Measurements from ENCODE around the gene AK4. TPM values are rescaled to one million over a fixed set of nuclear protein-coding genes. Genes with fewer than 3 reads are reported as not detected.

AK4 gene
- polyA plus RNA-seq, 1 donor, result 16.5 TPM

- WGBS (ENCODE audit: insufficient coverage, low lambda C conversion rate), result 100% methylated on average over 1 of the region's 5 CpGs
- no peaks in the 10 kb centered on the region for H3K4me1 ChIP-seq (ENCODE audit: control insufficient read depth, insufficient read depth, low read length)
- peaks cover 5% of the 10 kb centered on the region for H3K9me3 ChIP-seq (ENCODE audit: control insufficient read depth, low read depth, low read length)
- H3K27me3 ChIP-seq (ENCODE audit: control insufficient read depth, insufficient read depth, low read length), result no peaks in the 10 kb centered on the region
- peaks cover 16% of the 10 kb centered on the region for H3K36me3 ChIP-seq (ENCODE audit: control insufficient read depth, insufficient read depth, low read length)
- no peak for DNase-seq
- H3K27ac ChIP-seq (ENCODE audit: low read length), result no peak overlapping the region
- no peak overlapping the region for H3K4me3 ChIP-seq (ENCODE audit: low read length)
Observed at GRCh38 chr1:65193129-65193695, 45.2 kb downstream of the AK4 start.

- Histone ChIP-seq H3K4me3 (ENCODE audit: low read length) (no peak overlapping the region), H3K9me3 (ENCODE audit: control insufficient read depth, low read depth, low read length) (peaks cover 5% of the 10 kb centered on the region), H3K4me1 (ENCODE audit: control insufficient read depth, insufficient read depth, low read length) (no peaks in the 10 kb centered on the region), H3K27me3 (ENCODE audit: control insufficient read depth, insufficient read depth, low read length) (no peaks in the 10 kb centered on the region), H3K27ac (ENCODE audit: low read length) (no peak overlapping the region), H3K36me3 (ENCODE audit: control insufficient read depth, insufficient read depth, low read length) (peaks cover 16% of the 10 kb centered on the region)
- no peak for DNase-seq
- no CpG with 5 or more reads among the region's 9 CpGs for WGBS (ENCODE audit: insufficient coverage, low lambda C conversion rate)
Observed at GRCh38 chr1:65195495-65196417, 47.8 kb downstream of the AK4 start.

- Histone ChIP-seq H3K27me3 (ENCODE audit: control insufficient read depth, insufficient read depth, low read length) (no peaks in the 10 kb centered on the region), H3K27ac (ENCODE audit: low read length) (no peak overlapping the region), H3K36me3 (ENCODE audit: control insufficient read depth, insufficient read depth, low read length) (peaks cover 15% of the 10 kb centered on the region), H3K4me1 (ENCODE audit: control insufficient read depth, insufficient read depth, low read length) (no peaks in the 10 kb centered on the region), H3K4me3 (ENCODE audit: low read length) (no peak overlapping the region), H3K9me3 (ENCODE audit: control insufficient read depth, low read depth, low read length) (peaks cover under 1% of the 10 kb centered on the region)
- 86% methylated on average over 1 of the region's 5 CpGs for WGBS (ENCODE audit: insufficient coverage, low lambda C conversion rate)
- no peak for DNase-seq
Observed at GRCh38 chr1:65196926-65197325, 48.9 kb downstream of the AK4 start.

GRCh38 chr1:65197636-65198035 lies 49.6 kb downstream of the AK4 start:
- no peaks in the 10 kb centered on the region for H3K4me1 ChIP-seq (ENCODE audit: control insufficient read depth, insufficient read depth, low read length)
- H3K4me3 ChIP-seq (ENCODE audit: low read length), result no peak overlapping the region
- H3K27me3 ChIP-seq (ENCODE audit: control insufficient read depth, insufficient read depth, low read length), result no peaks in the 10 kb centered on the region
- DNase-seq, result no peak
- H3K9me3 ChIP-seq (ENCODE audit: control insufficient read depth, low read depth, low read length), result no peaks in the 10 kb centered on the region
- no peak overlapping the region for H3K27ac ChIP-seq (ENCODE audit: low read length)
- WGBS (ENCODE audit: insufficient coverage, low lambda C conversion rate), result no CpG with 5 or more reads among the region's 4 CpGs
- peaks cover 12% of the 10 kb centered on the region for H3K36me3 ChIP-seq (ENCODE audit: control insufficient read depth, insufficient read depth, low read length)

GRCh38 chr1:65198096-65198495 lies 50.1 kb downstream of the AK4 start:
- H3K27ac ChIP-seq (ENCODE audit: low read length), result no peak overlapping the region
- no peaks in the 10 kb centered on the region for H3K27me3 ChIP-seq (ENCODE audit: control insufficient read depth, insufficient read depth, low read length)
- H3K4me3 ChIP-seq (ENCODE audit: low read length), result no peak overlapping the region
- H3K9me3 ChIP-seq (ENCODE audit: control insufficient read depth, low read depth, low read length), result no peaks in the 10 kb centered on the region
- peaks cover 7% of the 10 kb centered on the region for H3K36me3 ChIP-seq (ENCODE audit: control insufficient read depth, insufficient read depth, low read length)
- no peak for DNase-seq
- H3K4me1 ChIP-seq (ENCODE audit: control insufficient read depth, insufficient read depth, low read length), result no peaks in the 10 kb centered on the region
- no CpG with 5 or more reads among the region's 1 CpG for WGBS (ENCODE audit: insufficient coverage, low lambda C conversion rate)

- Histone ChIP-seq H3K36me3 (ENCODE audit: control insufficient read depth, insufficient read depth, low read length) (peaks cover 2% of the 10 kb centered on the region), H3K4me1 (ENCODE audit: control insufficient read depth, insufficient read depth, low read length) (no peaks in the 10 kb centered on the region), H3K27me3 (ENCODE audit: control insufficient read depth, insufficient read depth, low read length) (no peaks in the 10 kb centered on the region), H3K4me3 (ENCODE audit: low read length) (no peak overlapping the region), H3K9me3 (ENCODE audit: control insufficient read depth, low read depth, low read length) (no peaks in the 10 kb centered on the region), H3K27ac (ENCODE audit: low read length) (no peak overlapping the region)
- no CpG with 5 or more reads among the region's 2 CpGs for WGBS (ENCODE audit: insufficient coverage, low lambda C conversion rate)
- no peak for DNase-seq
Observed at GRCh38 chr1:65200411-65200810, 52.4 kb downstream of the AK4 start.

GRCh38 chr1:65206836-65207235 lies 58.8 kb downstream of the AK4 start:
- no peaks in the 10 kb centered on the region for H3K9me3 ChIP-seq (ENCODE audit: control insufficient read depth, low read depth, low read length)
- WGBS (ENCODE audit: insufficient coverage, low lambda C conversion rate), result no CpG with 5 or more reads among the region's 2 CpGs
- no peak overlapping the region for H3K4me3 ChIP-seq (ENCODE audit: low read length)
- H3K4me1 ChIP-seq (ENCODE audit: control insufficient read depth, insufficient read depth, low read length), result no peaks in the 10 kb centered on the region
- no peaks in the 10 kb centered on the region for H3K27me3 ChIP-seq (ENCODE audit: control insufficient read depth, insufficient read depth, low read length)
- no peak for DNase-seq
- no peaks in the 10 kb centered on the region for H3K36me3 ChIP-seq (ENCODE audit: control insufficient read depth, insufficient read depth, low read length)
- H3K27ac ChIP-seq (ENCODE audit: low read length), result no peak overlapping the region

- WGBS (ENCODE audit: insufficient coverage, low lambda C conversion rate), result no CpG with 5 or more reads among the region's 4 CpGs
- no peak for DNase-seq
- no peak overlapping the region for H3K27ac ChIP-seq (ENCODE audit: low read length)
- H3K27me3 ChIP-seq (ENCODE audit: control insufficient read depth, insufficient read depth, low read length), result no peaks in the 10 kb centered on the region
- no peaks in the 10 kb centered on the region for H3K9me3 ChIP-seq (ENCODE audit: control insufficient read depth, low read depth, low read length)
- H3K4me3 ChIP-seq (ENCODE audit: low read length), result no peak overlapping the region
- no peaks in the 10 kb centered on the region for H3K36me3 ChIP-seq (ENCODE audit: control insufficient read depth, insufficient read depth, low read length)
- no peaks in the 10 kb centered on the region for H3K4me1 ChIP-seq (ENCODE audit: control insufficient read depth, insufficient read depth, low read length)
Observed at GRCh38 chr1:65207317-65207716, 59.3 kb downstream of the AK4 start.

- no peak for DNase-seq
- no peaks in the 10 kb centered on the region for H3K36me3 ChIP-seq (ENCODE audit: control insufficient read depth, insufficient read depth, low read length)
- H3K4me1 ChIP-seq (ENCODE audit: control insufficient read depth, insufficient read depth, low read length), result no peaks in the 10 kb centered on the region
- H3K4me3 ChIP-seq (ENCODE audit: low read length), result no peak overlapping the region
- H3K27ac ChIP-seq (ENCODE audit: low read length), result no peak overlapping the region
- H3K9me3 ChIP-seq (ENCODE audit: control insufficient read depth, low read depth, low read length), result no peaks in the 10 kb centered on the region
- H3K27me3 ChIP-seq (ENCODE audit: control insufficient read depth, insufficient read depth, low read length), result no peaks in the 10 kb centered on the region
- WGBS (ENCODE audit: insufficient coverage, low lambda C conversion rate), result no CpG with 5 or more reads among the region's 8 CpGs
Observed at GRCh38 chr1:65208563-65208973, 60.6 kb downstream of the AK4 start.

- Histone ChIP-seq H3K36me3 (ENCODE audit: control insufficient read depth, insufficient read depth, low read length) (no peaks in the 10 kb centered on the region), H3K9me3 (ENCODE audit: control insufficient read depth, low read depth, low read length) (no peaks in the 10 kb centered on the region), H3K4me1 (ENCODE audit: control insufficient read depth, insufficient read depth, low read length) (no peaks in the 10 kb centered on the region), H3K27me3 (ENCODE audit: control insufficient read depth, insufficient read depth, low read length) (no peaks in the 10 kb centered on the region), H3K4me3 (ENCODE audit: low read length) (no peak overlapping the region), H3K27ac (ENCODE audit: low read length) (no peak overlapping the region)
- DNase-seq, result peak in 1 of 2 donors; percentile 43
- no CpG with 5 or more reads among the region's 6 CpGs for WGBS (ENCODE audit: insufficient coverage, low lambda C conversion rate)
Observed at GRCh38 chr1:65209005-65209885, 61.2 kb downstream of the AK4 start.
